Right renal cortex interstitium (tissue), 3 donors: Measurements from ENCODE around the gene P4HA3. TPM values are rescaled to one million over a fixed set of nuclear protein-coding genes. Genes with fewer than 3 reads are reported as not detected.
"Not testable (repeated sequence)": the region's sequence is repeated elsewhere in the genome, so short reads cannot be mapped to it uniquely, and the experiment has no call there.

ENCODE experiments used
- DNase-seq, 3 donors: peaks; one replicate each; pipeline ENCODE4 v3.0.0-alpha.2; 2013; ENCODE audit warnings: low read depth in 3 of 3, low spot score in 2 of 3
- polyA plus RNA-seq, 3 donors: library from polyadenylated mRNA; unstranded; fragments of 120-200 nt; gene quantifications; one replicate each; pipeline ENCODE4 v1.2.1, GENCODE V29; 2013; ENCODE audit not compliant: insufficient read length in 3 of 3

Gene P4HA3
- 1 to 10 TPM in 2 of 3 donors, under 1 TPM in 1; 0.43 to 1.3 (median 1.1) TPM for polyA plus RNA-seq

GRCh38 chr11:74311352-74311926, at the start of gene P4HA3:
TSS of gene P4HA3 (minus strand) at chr11:74311640. CDS start at chr11:74311611, 29 bp downstream.
- peak in 1 of 3 donors; percentile 15 for DNase-seq

GRCh38 chr11:74357449-74357848, 46.0 kb upstream of the P4HA3 start:
- DNase-seq = no peak

- no peak for DNase-seq
Observed at GRCh38 chr11:74355626-74356025, 44.2 kb upstream of the P4HA3 start.

GRCh38 chr11:74354036-74354435, 42.6 kb upstream of the P4HA3 start:
- no peak for DNase-seq

- no peak for DNase-seq
Observed at GRCh38 chr11:74347381-74347780, 35.9 kb upstream of the P4HA3 start.

GRCh38 chr11:74345420-74345819, 34.0 kb upstream of the P4HA3 start:
- DNase-seq = no peak

- DNase-seq = no peak
Observed at GRCh38 chr11:74341921-74342320, 30.5 kb upstream of the P4HA3 start.

GRCh38 chr11:74339619-74340018, 28.2 kb upstream of the P4HA3 start:
- DNase-seq = no peak

GRCh38 chr11:74338963-74339362, 27.5 kb upstream of the P4HA3 start:
- no peak for DNase-seq

- no peak for DNase-seq
Observed at GRCh38 chr11:74333193-74333592, 21.8 kb upstream of the P4HA3 start.

GRCh38 chr11:74332291-74332690, 20.9 kb upstream of the P4HA3 start:
- DNase-seq = no peak

- not testable (repeated sequence) for DNase-seq
Observed at GRCh38 chr11:74331000-74331399, 19.6 kb upstream of the P4HA3 start.

GRCh38 chr11:74330075-74330858, 18.8 kb upstream of the P4HA3 start:
- DNase-seq = no peak

GRCh38 chr11:74327076-74327475, 15.6 kb upstream of the P4HA3 start:
- no peak for DNase-seq

GRCh38 chr11:74326665-74327064, 15.2 kb upstream of the P4HA3 start:
- no peak for DNase-seq

GRCh38 chr11:74325649-74326645, 14.5 kb upstream of the P4HA3 start:
- no peak for DNase-seq

- no peak for DNase-seq
Observed at GRCh38 chr11:74322667-74323066, 11.2 kb upstream of the P4HA3 start.

GRCh38 chr11:74321487-74322188, 10.2 kb upstream of the P4HA3 start:
- no peak for DNase-seq

- DNase-seq = no peak
Observed at GRCh38 chr11:74320538-74320937, 9.1 kb upstream of the P4HA3 start.

GRCh38 chr11:74319139-74319816, 7.8 kb upstream of the P4HA3 start:
- no peak for DNase-seq
